Measurements from ENCODE around the gene UBE2G2.

DNA sequence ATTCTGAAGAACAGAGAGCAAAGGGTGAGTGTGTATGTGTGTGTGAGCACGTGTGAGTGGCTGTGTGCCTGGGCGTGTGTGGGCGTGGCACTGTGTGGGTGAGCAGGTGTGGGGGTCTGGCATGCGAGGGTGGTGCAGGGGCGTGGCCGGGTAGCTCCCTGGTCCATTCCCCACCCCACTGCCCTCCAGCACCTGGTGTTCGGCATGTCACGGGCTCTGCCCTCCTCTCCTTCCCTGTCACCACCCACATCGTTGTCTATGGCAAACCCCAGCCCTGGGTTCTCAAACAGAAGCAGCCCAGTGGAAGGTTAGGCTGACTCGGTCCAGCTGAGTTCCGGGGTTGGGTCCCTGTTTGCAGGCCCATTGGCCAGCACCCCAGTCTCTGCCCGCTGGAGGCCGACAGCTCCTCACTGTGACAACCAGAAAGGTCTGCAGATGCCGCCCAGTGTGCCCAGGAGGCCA lies 39.8 kb downstream of the UBE2G2 start:
- TF ChIP-seq, protein P1, sequence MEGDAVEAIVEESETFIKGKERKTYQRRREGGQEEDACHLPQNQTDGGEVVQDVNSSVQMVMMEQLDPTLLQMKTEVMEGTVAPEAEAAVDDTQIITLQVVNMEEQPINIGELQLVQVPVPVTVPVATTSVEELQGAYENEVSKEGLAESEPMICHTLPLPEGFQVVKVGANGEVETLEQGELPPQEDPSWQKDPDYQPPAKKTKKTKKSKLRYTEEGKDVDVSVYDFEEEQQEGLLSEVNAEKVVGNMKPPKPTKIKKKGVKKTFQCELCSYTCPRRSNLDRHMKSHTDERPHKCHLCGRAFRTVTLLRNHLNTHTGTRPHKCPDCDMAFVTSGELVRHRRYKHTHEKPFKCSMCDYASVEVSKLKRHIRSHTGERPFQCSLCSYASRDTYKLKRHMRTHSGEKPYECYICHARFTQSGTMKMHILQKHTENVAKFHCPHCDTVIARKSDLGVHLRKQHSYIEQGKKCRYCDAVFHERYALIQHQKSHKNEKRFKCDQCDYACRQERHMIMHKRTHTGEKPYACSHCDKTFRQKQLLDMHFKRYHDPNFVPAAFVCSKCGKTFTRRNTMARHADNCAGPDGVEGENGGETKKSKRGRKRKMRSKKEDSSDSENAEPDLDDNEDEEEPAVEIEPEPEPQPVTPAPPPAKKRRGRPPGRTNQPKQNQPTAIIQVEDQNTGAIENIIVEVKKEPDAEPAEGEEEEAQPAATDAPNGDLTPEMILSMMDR (IDR thresholded peaks at IDR 0.05): no peak
- no peak for TF ChIP-seq POLR2A (IDR thresholded peaks at IDR 0.05)
- TF ChIP-seq EP300 (IDR thresholded peaks at IDR 0.05): no peak
- no peak for TF ChIP-seq POLR2AphosphoS5 (IDR thresholded peaks at IDR 0.05)
